ENCODE results near the gene NUDT12.

DNA sequence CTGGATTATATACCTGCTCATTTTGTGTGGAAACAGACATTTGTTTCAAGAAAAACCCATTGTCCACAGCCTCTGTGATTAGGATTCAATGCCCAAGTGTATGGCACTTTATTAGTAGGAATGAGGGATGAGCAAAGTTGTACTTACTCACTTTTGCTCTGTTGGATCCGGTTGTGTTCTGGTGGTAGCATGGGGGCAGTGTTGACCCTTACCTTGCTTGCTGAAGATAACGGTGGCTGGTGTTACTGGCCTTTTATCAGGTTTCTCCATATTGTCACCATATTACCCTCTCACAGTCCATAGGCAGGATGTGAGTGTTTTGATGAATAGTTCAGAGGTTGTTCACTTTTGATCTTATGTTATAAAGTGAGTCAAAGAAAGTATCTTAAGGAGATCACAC is 42.7 kb upstream of the NUDT12 start:
- TF ChIP-seq EP300 (IDR thresholded peaks at IDR 0.05) (no peak), POLR2A (IDR thresholded peaks at IDR 0.05) (no peak)
- TF ChIP-seq, protein P1, sequence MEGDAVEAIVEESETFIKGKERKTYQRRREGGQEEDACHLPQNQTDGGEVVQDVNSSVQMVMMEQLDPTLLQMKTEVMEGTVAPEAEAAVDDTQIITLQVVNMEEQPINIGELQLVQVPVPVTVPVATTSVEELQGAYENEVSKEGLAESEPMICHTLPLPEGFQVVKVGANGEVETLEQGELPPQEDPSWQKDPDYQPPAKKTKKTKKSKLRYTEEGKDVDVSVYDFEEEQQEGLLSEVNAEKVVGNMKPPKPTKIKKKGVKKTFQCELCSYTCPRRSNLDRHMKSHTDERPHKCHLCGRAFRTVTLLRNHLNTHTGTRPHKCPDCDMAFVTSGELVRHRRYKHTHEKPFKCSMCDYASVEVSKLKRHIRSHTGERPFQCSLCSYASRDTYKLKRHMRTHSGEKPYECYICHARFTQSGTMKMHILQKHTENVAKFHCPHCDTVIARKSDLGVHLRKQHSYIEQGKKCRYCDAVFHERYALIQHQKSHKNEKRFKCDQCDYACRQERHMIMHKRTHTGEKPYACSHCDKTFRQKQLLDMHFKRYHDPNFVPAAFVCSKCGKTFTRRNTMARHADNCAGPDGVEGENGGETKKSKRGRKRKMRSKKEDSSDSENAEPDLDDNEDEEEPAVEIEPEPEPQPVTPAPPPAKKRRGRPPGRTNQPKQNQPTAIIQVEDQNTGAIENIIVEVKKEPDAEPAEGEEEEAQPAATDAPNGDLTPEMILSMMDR (IDR thresholded peaks at IDR 0.05): no peak
